Skeletal muscle satellite cell (primary cell): ENCODE results near the gene EVI5.

Experiments
- H3K27me3 ChIP-seq: 2 replicates; pipeline ENCODE4 v1.7.0; 2013; ENCODE audit warnings: low read length; ENCODE audit not compliant: control insufficient read depth, insufficient read depth
- H3K36me3 ChIP-seq: 2 replicates; pipeline ENCODE4 v1.7.0; 2013; ENCODE audit warnings: mild to moderate bottlenecking, control low read depth, low read length; ENCODE audit not compliant: insufficient read depth
- H3K4me1 ChIP-seq: 2 replicates; pipeline ENCODE4 v1.7.0; 2013; ENCODE audit warnings: low read length; ENCODE audit not compliant: control insufficient read depth, insufficient read depth
- H3K4me2 ChIP-seq: 2 replicates; pipeline ENCODE4 v1.7.0; 2013; ENCODE audit warnings: mild to moderate bottlenecking, low read length
- H3K4me3 ChIP-seq: 2 replicates; pipeline ENCODE4 v1.7.0; 2013; ENCODE audit warnings: low read length
- H3K9ac ChIP-seq: 2 replicates; pipeline ENCODE4 v1.7.0; 2013; ENCODE audit warnings: mild to moderate bottlenecking, low read depth, low read length, moderate library complexity
- H3K9me3 ChIP-seq: replicated peaks from 2 replicates; pipeline ENCODE4 v1.7.0; 2013; ENCODE audit warnings: mild to moderate bottlenecking, control low read depth, low read length

Gene EVI5

GRCh38 chr1:92764116-92764515 lies 20.8 kb downstream of the EVI5 start:
- Histone ChIP-seq H3K36me3 (no peaks in the 10 kb centered on the region), H3K4me2 (no peak overlapping the region), H3K27me3 (no peaks in the 10 kb centered on the region), H3K4me3 (no peak overlapping the region), H3K9me3 (peaks cover 2% of the 10 kb centered on the region), H3K9ac (no peak overlapping the region), H3K4me1 (peaks cover 5% of the 10 kb centered on the region)

- Histone ChIP-seq H3K4me1 (peaks cover 11% of the 10 kb centered on the region), H3K9me3 (no peaks in the 10 kb centered on the region), H3K9ac (no peak overlapping the region), H3K36me3 (no peaks in the 10 kb centered on the region), H3K27me3 (no peaks in the 10 kb centered on the region), H3K4me3 (no peak overlapping the region), H3K4me2 (no peak overlapping the region)
These were observed 22.6 kb downstream of the EVI5 start for GRCh38 chr1:92762355-92762754.

GRCh38 chr1:92759361-92759760 lies 25.5 kb downstream of the EVI5 start:
- peak overlapping the region; percentile 8 for H3K4me2 ChIP-seq

GRCh38 chr1:92756537-92756936 lies 28.4 kb downstream of the EVI5 start:
- Histone ChIP-seq H3K27me3 (no peaks in the 10 kb centered on the region), H3K4me1 (peaks cover 38% of the 10 kb centered on the region), H3K4me2 (no peak overlapping the region), H3K9ac (no peak overlapping the region), H3K9me3 (no peaks in the 10 kb centered on the region), H3K36me3 (no peaks in the 10 kb centered on the region), H3K4me3 (no peak overlapping the region)

More at GRCh38 chr1:92759361-92759760, 25.5 kb downstream of the EVI5 start:
- Histone ChIP-seq H3K9ac (no peak overlapping the region), H3K4me1 (peaks cover 18% of the 10 kb centered on the region), H3K4me3 (no peak overlapping the region), H3K27me3 (no peaks in the 10 kb centered on the region), H3K9me3 (no peaks in the 10 kb centered on the region), H3K36me3 (no peaks in the 10 kb centered on the region)

GRCh38 chr1:92755541-92756461 lies 29.1 kb downstream of the EVI5 start:
- H3K9ac ChIP-seq = no peak overlapping the region
- H3K27me3 ChIP-seq = no peaks in the 10 kb centered on the region
- H3K4me2 ChIP-seq = peak overlapping the region; percentile 20
- H3K4me1 ChIP-seq = peaks cover 38% of the 10 kb centered on the region
- H3K9me3 ChIP-seq = no peaks in the 10 kb centered on the region
- no peak overlapping the region for H3K4me3 ChIP-seq
- no peaks in the 10 kb centered on the region for H3K36me3 ChIP-seq

GRCh38 chr1:92754719-92755050 lies 30.2 kb downstream of the EVI5 start:
- Histone ChIP-seq H3K9ac (no peak overlapping the region), H3K4me1 (peaks cover 37% of the 10 kb centered on the region), H3K36me3 (no peaks in the 10 kb centered on the region), H3K9me3 (no peaks in the 10 kb centered on the region), H3K27me3 (no peaks in the 10 kb centered on the region), H3K4me2 (no peak overlapping the region), H3K4me3 (no peak overlapping the region)

GRCh38 chr1:92754000-92754718 lies 30.7 kb downstream of the EVI5 start:
- H3K4me3 ChIP-seq = no peak overlapping the region
- H3K36me3 ChIP-seq = no peaks in the 10 kb centered on the region
- no peak overlapping the region for H3K9ac ChIP-seq
- H3K27me3 ChIP-seq = no peaks in the 10 kb centered on the region
- no peaks in the 10 kb centered on the region for H3K9me3 ChIP-seq
- peak overlapping the region; percentile 28 for H3K4me2 ChIP-seq
- peaks cover 33% of the 10 kb centered on the region for H3K4me1 ChIP-seq

- H3K27me3 ChIP-seq = no peaks in the 10 kb centered on the region
- H3K4me3 ChIP-seq = no peak overlapping the region
- peaks cover 28% of the 10 kb centered on the region for H3K4me1 ChIP-seq
- no peaks in the 10 kb centered on the region for H3K9me3 ChIP-seq
- no peak overlapping the region for H3K9ac ChIP-seq
- no peak overlapping the region for H3K4me2 ChIP-seq
- no peaks in the 10 kb centered on the region for H3K36me3 ChIP-seq
These were observed 32.2 kb downstream of the EVI5 start for GRCh38 chr1:92752719-92753118.

GRCh38 chr1:92749024-92749634 lies 35.8 kb downstream of the EVI5 start:
- Histone ChIP-seq H3K9me3 (no peaks in the 10 kb centered on the region), H3K9ac (no peak overlapping the region)

GRCh38 chr1:92748138-92748537 lies 36.8 kb downstream of the EVI5 start:
- H3K4me3 ChIP-seq = no peak overlapping the region
- peaks cover 8% of the 10 kb centered on the region for H3K4me1 ChIP-seq
- H3K9ac ChIP-seq = no peak overlapping the region
- H3K9me3 ChIP-seq = no peaks in the 10 kb centered on the region
- no peak overlapping the region for H3K4me2 ChIP-seq
- H3K27me3 ChIP-seq = no peaks in the 10 kb centered on the region
- no peaks in the 10 kb centered on the region for H3K36me3 ChIP-seq

More at GRCh38 chr1:92749024-92749634, 35.8 kb downstream of the EVI5 start:
- no peaks in the 10 kb centered on the region for H3K27me3 ChIP-seq
- no peak overlapping the region for H3K4me2 ChIP-seq
- H3K4me3 ChIP-seq = no peak overlapping the region
- H3K36me3 ChIP-seq = no peaks in the 10 kb centered on the region
- H3K4me1 ChIP-seq = peaks cover 18% of the 10 kb centered on the region

- H3K9ac ChIP-seq = no peak overlapping the region
- H3K4me1 ChIP-seq = peaks cover 5% of the 10 kb centered on the region
- H3K36me3 ChIP-seq = no peaks in the 10 kb centered on the region
- no peak overlapping the region for H3K4me3 ChIP-seq
- no peaks in the 10 kb centered on the region for H3K9me3 ChIP-seq
- H3K4me2 ChIP-seq = no peak overlapping the region
- no peaks in the 10 kb centered on the region for H3K27me3 ChIP-seq
These were observed 37.2 kb downstream of the EVI5 start for GRCh38 chr1:92747735-92748134.
